SK-N-MC (cell line): ENCODE data around the gene TAB3.

Source experiments
- DNase-seq: peaks from one replicate; pipeline ENCODE4 v3.0.0-alpha.2; 2011; ENCODE audit warnings: low read depth, low spot score
- H3K27ac ChIP-seq: fragments of 200-600 bp; sonication (generic); 2 replicates; pipeline ENCODE4 v1.5.1; 2016; ENCODE audit warnings: mixed run types
- H3K36me3 ChIP-seq: fragments of 200-600 bp; sonication (generic); 2 replicates; pipeline ENCODE4 v1.6.1; 2017; ENCODE audit warnings: antibody characterized with exemption, low read length, mixed read lengths; ENCODE audit not compliant: insufficient read depth
- H3K4me3 ChIP-seq: fragments of 200-600 bp; sonication (generic); 2 replicates; pipeline ENCODE4 v1.5.1; 2016
- H3K9ac ChIP-seq: fragments of 200-600 bp; sonication (generic); 2 replicates; pipeline ENCODE4 v1.8.0; 2017; ENCODE audit warnings: mixed run types, mixed read lengths; ENCODE audit not compliant: insufficient read length
- H3K9me3 ChIP-seq: fragments of 200-600 bp; sonication (generic); 2 replicates; pipeline ENCODE4 v1.6.1; 2017; ENCODE audit warnings: low read depth, mild to moderate bottlenecking, antibody characterized with exemption, low read length, moderate library complexity, mixed read lengths
- EZH2 ChIP-seq: fragments of 200-600 bp; sonication (generic); IDR thresholded peaks from one replicate; pipeline ENCODE4 v1.6.1; 2017; ENCODE audit warnings: antibody characterized with exemption
- FOXP2 ChIP-seq: optimal IDR thresholded peaks from 2 replicates; pipeline ENCODE3; 2011; ENCODE audit warnings: mild to moderate bottlenecking, moderate library complexity; ENCODE audit not compliant: insufficient read depth; ENCODE audit errors: extremely low read length, control extremely low read depth
- POLR2AphosphoS5 ChIP-seq: IDR thresholded peaks from 2 replicates; pipeline ENCODE4 v1.6.1; 2012; ENCODE audit warnings: mild to moderate bottlenecking, low read depth, low read length, borderline replicate concordance

The TAB3 gene, protein sequence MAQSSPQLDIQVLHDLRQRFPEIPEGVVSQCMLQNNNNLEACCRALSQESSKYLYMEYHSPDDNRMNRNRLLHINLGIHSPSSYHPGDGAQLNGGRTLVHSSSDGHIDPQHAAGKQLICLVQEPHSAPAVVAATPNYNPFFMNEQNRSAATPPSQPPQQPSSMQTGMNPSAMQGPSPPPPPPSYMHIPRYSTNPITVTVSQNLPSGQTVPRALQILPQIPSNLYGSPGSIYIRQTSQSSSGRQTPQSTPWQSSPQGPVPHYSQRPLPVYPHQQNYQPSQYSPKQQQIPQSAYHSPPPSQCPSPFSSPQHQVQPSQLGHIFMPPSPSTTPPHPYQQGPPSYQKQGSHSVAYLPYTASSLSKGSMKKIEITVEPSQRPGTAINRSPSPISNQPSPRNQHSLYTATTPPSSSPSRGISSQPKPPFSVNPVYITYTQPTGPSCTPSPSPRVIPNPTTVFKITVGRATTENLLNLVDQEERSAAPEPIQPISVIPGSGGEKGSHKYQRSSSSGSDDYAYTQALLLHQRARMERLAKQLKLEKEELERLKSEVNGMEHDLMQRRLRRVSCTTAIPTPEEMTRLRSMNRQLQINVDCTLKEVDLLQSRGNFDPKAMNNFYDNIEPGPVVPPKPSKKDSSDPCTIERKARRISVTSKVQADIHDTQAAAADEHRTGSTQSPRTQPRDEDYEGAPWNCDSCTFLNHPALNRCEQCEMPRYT

DNA sequence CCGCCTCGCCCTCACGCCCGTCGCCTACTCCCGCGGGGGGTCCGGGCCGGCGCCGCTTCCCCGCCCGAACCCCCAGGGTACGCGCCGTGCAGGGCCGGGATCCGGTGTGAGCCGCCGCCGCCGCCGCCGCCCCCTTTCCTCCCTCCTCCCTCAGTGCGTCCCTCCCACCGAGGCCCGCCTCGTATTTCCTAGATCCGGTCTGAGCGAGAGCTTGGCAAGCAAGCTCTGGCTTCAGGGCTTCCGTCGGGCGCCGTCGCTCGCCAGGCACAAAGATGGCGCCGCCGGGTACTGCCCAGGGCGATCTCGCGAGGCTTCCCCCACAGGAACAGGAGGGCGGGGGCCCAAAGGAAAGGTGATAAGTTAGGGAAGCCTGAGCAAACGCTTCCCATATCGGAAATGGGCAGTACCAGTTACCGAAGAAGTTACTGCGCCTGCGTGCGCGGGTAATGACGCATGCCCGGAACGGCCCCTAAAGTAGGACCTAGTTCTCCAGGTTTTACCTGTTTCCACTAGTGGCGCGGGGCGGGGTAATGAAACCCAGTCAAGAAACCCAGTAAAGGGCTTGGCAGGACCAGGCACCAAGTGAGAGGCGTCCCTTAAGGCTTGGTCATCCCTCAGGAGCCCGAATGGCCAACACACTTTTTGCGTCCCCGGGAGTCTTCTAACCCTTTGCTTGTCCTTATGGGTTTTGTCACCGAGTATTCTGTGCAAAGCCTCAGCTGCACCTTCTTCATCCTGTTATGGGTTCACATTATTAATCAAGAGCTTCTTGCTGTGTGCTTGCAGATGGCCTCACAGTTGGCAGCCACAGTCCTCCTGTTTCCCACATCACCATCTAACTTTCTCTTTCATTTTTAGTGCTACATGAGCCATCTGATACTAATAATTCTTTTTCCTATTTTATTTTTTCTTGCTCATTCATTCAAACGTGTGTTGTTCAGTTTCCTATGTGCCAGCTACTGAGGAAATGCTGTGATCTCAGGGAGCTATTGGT is at the start of gene TAB3:
Gene TAB3 (minus strand): TSS at position 108 of the 994 bp plus-strand sequence. CDS start 29,666 bp downstream, outside the sequence.
- Histone ChIP-seq H3K9ac (peak within 1 kb of the TSS; percentile 69), H3K4me3 (peak within 1 kb of the TSS; percentile 78), H3K36me3 (no peaks in the 10 kb centered on the region), H3K9me3 (no peaks in the 10 kb centered on the region), H3K27ac (no peak within 1 kb of the TSS)
- DNase-seq, result peak; percentile 89
- peak; percentile 52; the same call in 1 of the 2 replicates for TF ChIP-seq POLR2AphosphoS5
- TF ChIP-seq EZH2, result no peak

- no peak for DNase-seq
- Histone ChIP-seq H3K36me3 (no peaks in the 10 kb centered on the region), H3K4me3 (no peak overlapping the region), H3K27ac (no peak overlapping the region), H3K9ac (no peak overlapping the region), H3K9me3 (no peaks in the 10 kb centered on the region)
- TF ChIP-seq EZH2 (no peak), POLR2AphosphoS5 (no peak), FOXP2 (no peak)
Observed at GRCh38 chrX:30938295-30938694, 49.2 kb upstream of the TAB3 start.

- no peak overlapping the region for H3K27ac ChIP-seq
- no peaks in the 10 kb centered on the region for H3K36me3 ChIP-seq
- no peak for DNase-seq
- TF ChIP-seq FOXP2 (no peak), POLR2AphosphoS5 (no peak), EZH2 (no peak)
- H3K9ac ChIP-seq, result no peak overlapping the region
- no peaks in the 10 kb centered on the region for H3K9me3 ChIP-seq
- no peak overlapping the region for H3K4me3 ChIP-seq
Observed at GRCh38 chrX:30935985-30936384, 46.9 kb upstream of the TAB3 start.

- no peak for DNase-seq
- no peak for TF ChIP-seq POLR2AphosphoS5
- TF ChIP-seq FOXP2, result no peak
- no peak for TF ChIP-seq EZH2
- H3K4me3 ChIP-seq, result no peak overlapping the region
- H3K9ac ChIP-seq, result no peak overlapping the region
- H3K36me3 ChIP-seq, result no peaks in the 10 kb centered on the region
- H3K27ac ChIP-seq, result no peak overlapping the region
- H3K9me3 ChIP-seq, result no peaks in the 10 kb centered on the region
Observed at GRCh38 chrX:30931920-30932319, 42.9 kb upstream of the TAB3 start.

- DNase-seq, result no peak
- H3K4me3 ChIP-seq, result no peak overlapping the region
- H3K36me3 ChIP-seq, result no peaks in the 10 kb centered on the region
- H3K9me3 ChIP-seq, result no peaks in the 10 kb centered on the region
- no peak overlapping the region for H3K27ac ChIP-seq
- H3K9ac ChIP-seq, result no peak overlapping the region
- TF ChIP-seq EZH2 (no peak), FOXP2 (no peak), POLR2AphosphoS5 (no peak)
Observed at GRCh38 chrX:30930679-30931078, 41.6 kb upstream of the TAB3 start.

GRCh38 chrX:30930143-30930542 is 41.1 kb upstream of the TAB3 start:
- TF ChIP-seq POLR2AphosphoS5 (no peak), EZH2 (no peak), FOXP2 (no peak)
- DNase-seq, result no peak
- Histone ChIP-seq H3K4me3 (no peak overlapping the region), H3K36me3 (no peaks in the 10 kb centered on the region), H3K27ac (no peak overlapping the region), H3K9me3 (no peaks in the 10 kb centered on the region), H3K9ac (no peak overlapping the region)

- H3K9me3 ChIP-seq, result no peaks in the 10 kb centered on the region
- no peak for TF ChIP-seq POLR2AphosphoS5
- no peak for TF ChIP-seq FOXP2
- no peak for TF ChIP-seq EZH2
- no peak overlapping the region for H3K4me3 ChIP-seq
- no peaks in the 10 kb centered on the region for H3K36me3 ChIP-seq
- no peak overlapping the region for H3K9ac ChIP-seq
- no peak for DNase-seq
- H3K27ac ChIP-seq, result no peak overlapping the region
Observed at GRCh38 chrX:30920271-30920670, 31.2 kb upstream of the TAB3 start.
